Vagina (tissue), 2 donors: Measurements from ENCODE around the gene RGMB.

ENCODE experiments used
- CTCF ChIP-seq, 3 experiments: fragments of 450-650 bp in 2 of 3; fragments of 200-600 bp in 1 of 3; sonication (generic) in 1 of 3; IDR thresholded peaks; one replicate each; pipeline ENCODE4 v1.5.1; 2017 to 2019; ENCODE audit warnings: antibody characterized with exemption in 3 of 3, mild to moderate bottlenecking in 2 of 3, moderate library complexity in 2 of 3
- POLR2AphosphoS5 ChIP-seq, 2 donors: sonication (generic); formaldehyde crosslinking; IDR thresholded peaks; one replicate each; pipeline ENCODE4 v1.9.0; 2017; ENCODE audit warnings: antibody characterized with exemption in 2 of 2, mild to moderate bottlenecking in 2 of 2, low read depth in 1 of 2; ENCODE audit not compliant: insufficient read depth in 1 of 2

GRCh38 chr5:98781964-98782363 lies 8.5 kb downstream of the RGMB start:
- TF ChIP-seq CTCF (IDR thresholded peaks at IDR 0.05), result no peak
- TF ChIP-seq POLR2AphosphoS5 (IDR thresholded peaks at IDR 0.05; ENCODE audit: insufficient read depth in 1 of 2, low read depth in 1 of 2), result no peak
